NCI-H1436 (cell line): ENCODE results near the gene PDE4DIP.
"Not testable (repeated sequence)": the region's sequence is repeated elsewhere in the genome, so short reads cannot be mapped to it uniquely, and the experiment has no call there.

Experiments
- DNase-seq: peaks from one replicate; lab custom pipeline; 2025; lab: John Stamatoyannopoulos, UW

Gene PDE4DIP

DNA sequence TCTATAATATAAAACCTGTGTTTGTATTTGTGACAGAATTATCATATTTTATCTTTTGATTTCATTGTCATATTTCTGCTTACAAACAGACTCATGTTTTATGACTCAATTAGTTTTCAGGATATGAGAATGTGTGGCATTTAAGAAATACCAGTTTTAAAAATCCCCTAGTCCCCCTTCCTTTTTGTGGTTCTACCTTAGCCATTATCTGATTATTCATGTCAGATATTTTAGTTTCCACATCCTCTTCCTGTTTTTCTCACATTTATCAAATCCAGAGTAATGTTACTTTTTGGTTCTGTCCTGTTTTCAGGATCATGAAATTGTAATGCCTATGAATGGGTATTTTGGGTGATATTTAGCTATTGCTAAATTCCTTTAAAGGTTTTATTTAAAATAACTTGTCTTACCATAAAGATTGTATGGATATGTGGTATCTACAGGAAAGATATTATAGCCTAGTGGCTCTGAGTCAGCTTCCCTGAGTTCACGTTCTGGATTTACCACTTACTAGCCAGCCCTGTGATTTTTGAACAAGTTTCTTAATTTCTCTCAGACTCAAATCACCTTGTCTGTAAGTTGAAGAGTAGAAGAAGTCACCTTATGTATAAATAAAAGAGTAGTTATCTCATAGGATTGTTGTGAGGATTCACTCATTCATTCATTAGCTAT, 131.8 kb downstream of the PDE4DIP start:
- not testable (repeated sequence) for DNase-seq

DNA sequence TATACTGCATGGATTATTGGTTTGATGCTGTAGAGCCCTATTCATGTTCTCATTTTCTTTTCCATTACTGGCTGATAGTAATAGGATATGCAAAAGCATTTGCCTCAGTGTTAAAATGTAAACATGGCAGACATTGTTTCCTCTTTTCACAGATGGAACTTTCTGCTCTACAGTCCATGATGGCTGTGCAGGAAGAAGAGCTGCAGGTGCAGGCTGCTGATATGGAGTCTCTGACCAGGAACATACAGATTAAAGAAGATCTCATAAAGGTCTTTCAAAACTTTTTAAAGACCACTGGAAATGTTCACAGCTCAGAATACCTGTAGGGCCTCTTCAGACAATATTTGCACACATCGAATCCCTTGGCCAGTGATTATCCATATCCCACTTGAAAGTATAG, 133.6 kb downstream of the PDE4DIP start:
- not testable (repeated sequence) for DNase-seq

DNA sequence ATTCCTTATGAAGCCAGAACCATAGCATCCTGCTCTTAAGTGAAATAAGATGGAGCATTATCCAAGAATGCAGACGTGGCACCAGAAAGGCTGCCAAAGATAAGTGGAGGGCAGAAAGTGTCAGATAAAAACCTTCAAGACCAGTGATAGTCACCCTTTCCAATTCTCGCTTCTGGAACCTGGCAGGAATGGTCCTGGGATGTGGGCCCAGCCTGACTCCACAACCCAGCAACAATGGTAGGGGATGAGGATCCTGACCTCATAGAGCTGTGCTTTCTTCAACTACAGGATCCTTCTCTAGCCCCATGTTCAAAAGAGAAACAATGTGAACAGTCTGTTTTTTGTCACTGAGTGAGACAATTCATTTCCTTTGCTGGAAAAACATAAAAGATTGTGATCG, 145.2 kb downstream of the PDE4DIP start:
- DNase-seq: not testable (repeated sequence)

DNA sequence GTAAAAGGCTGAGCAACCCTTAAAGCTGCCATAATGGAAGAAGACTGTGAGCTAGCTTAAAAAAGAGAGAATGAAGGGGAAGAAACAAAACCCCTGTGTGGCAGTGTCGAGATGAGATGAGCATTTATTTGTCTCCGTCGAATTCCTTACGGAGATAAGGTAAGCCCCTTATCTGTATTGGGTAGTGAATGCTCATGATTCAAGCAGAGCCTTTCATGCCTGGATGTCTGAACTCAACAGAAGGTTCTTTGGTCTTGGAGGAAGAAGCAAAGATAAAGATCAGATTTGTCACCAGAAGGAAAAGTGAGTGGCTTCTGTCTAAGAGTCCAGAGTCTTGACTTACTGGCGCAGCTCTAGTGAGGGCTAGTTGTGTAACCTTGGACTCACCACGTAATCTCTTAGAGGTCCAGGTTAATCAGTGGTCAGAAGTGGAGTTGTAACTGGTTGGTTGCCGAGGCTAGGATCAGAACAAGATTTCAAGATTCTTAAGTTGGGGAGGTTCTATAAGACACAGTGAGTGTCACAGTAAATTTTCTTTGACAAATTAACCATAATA, 146.1 kb downstream of the PDE4DIP start:
- not testable (repeated sequence) for DNase-seq

DNA sequence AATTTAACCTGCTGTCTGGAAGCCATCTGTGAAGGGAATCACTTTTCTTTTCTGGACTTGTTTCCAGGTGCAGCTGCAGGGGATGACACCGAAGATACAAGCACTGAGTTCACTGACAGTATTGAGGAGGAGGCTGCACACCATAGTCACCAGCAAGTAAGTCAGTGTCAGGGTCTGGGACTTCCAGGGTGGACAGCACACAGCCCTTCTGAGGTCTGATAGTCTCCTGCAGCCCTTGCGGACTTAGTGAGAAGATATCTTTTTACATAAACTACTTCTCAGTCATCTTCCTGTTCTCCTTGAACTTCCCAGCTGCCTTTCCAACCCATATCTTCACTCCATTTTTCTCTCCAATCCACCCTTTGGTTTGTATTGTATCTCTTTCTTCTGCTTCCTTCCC, 147.6 kb downstream of the PDE4DIP start:
- DNase-seq: not testable (repeated sequence)

DNA sequence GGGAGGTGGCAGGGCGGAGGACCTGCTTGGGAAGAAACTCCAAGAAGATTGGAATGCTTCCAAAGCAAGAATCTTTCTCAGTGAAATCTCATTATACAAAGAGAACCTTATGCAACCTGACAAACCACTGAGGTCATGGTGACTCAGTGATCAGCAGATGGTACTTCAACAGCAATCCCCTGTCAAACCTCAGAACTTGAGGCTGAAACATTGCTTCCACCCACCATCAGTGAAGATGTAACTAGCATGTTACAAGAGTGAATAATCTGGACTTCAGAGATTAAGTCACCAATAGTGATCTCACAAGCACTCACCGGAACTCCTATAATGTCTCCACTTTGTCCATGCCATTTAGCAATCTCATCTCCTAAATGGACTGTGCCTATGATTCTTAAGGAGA, 148.1 kb downstream of the PDE4DIP start:
- not testable (repeated sequence) for DNase-seq

DNA sequence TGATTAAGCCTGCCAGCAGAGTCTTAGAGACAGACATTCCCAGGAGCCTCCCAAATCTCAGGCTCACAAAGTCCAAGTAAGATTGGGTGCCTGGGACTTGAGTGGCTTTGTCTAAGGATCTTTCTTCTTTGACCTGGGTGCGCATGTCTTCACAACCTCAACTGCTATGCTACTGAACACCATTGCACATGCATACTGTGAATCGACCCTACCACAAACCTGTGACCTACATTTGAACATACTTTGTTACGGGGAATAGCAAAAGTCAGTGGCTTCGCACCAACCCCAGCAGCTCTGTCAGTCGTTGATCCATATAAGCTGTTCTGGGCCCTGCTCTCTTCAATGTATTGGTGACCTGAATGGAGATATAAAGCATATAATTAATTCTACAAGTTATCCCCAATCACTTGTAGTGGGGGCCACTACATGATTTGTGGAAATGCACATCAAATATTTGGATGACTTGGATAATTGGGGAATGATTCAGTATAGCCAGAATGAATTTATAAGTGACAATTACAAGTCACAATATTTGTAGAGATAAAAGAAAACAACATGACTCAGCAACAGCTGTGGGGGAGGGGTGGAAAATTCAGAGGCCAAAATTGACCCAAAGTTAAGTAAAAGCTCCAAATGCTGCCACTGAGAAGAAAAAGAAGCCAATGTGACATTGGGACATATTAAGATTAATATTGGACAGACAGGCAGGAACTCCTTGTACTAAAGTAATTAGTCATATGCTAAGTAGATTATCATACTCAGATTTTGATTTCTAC, 152.4 kb downstream of the PDE4DIP start:
- DNase-seq: not testable (repeated sequence)

DNA sequence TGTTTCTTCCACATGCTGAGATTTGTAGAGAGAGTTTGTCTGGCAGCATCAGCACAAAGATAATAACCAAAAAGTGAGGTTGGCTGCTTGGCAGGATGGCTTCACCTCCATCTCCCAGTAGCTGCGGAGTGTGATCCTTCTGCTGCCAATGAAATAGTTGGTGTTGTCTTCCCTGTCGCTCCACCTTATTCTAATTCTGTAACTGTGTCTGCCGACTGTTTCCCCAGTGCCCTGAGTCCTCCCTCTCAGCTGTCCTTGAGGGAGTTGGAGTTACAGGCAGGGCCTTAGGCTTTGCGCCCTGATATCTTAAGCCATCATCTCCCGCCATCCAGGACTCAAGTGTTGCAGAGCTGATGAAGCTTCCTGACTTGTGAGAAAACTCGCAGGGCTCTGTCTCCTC, 153.2 kb downstream of the PDE4DIP start:
- DNase-seq: not testable (repeated sequence)

DNA sequence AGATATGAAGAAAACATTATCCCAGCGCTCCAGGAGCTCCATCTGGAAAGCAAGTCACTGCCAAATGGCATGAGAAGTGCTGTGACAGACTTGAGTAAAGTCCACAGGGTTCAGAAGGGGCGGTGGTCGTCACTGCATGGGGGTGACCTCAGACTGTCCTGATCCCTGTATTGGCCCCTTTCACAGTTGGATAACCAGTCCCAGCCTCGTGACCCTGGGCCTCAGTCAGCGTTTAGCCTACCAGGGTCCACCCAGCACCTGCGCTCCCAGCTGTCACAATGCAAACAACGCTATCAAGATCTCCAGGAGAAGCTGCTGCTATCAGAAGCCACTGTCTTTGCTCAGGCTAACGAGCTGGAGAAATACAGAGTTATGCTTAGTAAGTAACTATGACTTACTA, 158.4 kb downstream of the PDE4DIP start:
- not testable (repeated sequence) for DNase-seq

DNA sequence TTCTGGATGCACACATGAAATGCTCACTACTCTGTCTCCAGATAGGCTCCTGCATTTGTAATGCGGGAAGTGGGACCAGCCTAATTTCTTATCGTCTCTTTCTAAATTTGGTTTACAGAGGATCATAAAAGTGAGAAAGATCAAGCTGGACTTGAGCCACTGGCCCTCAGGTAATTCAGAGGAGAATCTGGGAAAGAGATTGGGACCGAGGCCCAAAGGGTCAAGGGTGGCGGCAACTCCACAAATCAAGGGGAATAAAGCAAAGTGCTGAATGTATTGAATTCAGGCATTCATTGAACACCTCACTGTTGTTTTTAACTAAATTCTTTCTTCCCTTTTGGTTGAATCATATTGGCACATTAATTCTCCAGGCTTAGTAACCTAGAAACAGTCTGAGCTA, 164.1 kb downstream of the PDE4DIP start:
- not testable (repeated sequence) for DNase-seq

DNA sequence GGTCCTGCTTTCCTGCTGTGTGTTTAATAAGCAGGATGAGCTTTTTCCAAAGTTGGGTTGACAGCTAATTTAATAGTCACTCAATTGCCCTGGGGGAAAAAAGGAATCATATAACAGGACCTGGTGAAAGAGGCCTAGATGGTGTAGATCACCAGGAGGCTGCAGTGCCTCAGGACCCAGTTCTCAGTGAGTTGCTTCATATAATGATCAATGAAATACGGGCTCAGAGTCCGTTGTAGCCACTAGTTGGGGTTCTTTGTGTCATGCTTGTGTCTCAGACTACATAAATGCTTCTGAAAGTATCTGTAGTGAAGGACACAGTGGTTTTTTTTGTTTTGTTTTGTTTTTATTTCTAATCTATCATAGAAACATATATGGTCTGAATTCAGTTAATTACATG, 164.5 kb downstream of the PDE4DIP start:
- not testable (repeated sequence) for DNase-seq

DNA sequence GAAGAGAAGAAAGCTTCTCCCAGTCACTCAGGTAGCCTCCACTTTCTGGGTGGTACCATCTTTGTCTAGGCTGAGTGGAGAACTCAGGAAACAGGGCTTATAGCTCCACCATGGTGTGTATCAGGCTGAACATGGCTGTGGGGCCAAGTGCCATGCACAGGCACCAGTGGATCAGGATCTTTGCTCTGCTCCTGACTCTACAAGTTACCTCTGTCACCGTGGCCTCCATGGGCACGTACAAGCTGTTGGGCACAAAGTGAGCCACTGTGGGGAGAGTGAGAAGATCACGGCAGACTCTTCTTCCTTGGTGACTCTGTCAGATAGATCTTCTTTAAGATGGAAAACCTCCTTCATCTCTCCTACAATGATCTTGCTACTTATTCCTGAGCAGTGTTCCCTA, 165.5 kb downstream of the PDE4DIP start:
- DNase-seq: not testable (repeated sequence)

DNA sequence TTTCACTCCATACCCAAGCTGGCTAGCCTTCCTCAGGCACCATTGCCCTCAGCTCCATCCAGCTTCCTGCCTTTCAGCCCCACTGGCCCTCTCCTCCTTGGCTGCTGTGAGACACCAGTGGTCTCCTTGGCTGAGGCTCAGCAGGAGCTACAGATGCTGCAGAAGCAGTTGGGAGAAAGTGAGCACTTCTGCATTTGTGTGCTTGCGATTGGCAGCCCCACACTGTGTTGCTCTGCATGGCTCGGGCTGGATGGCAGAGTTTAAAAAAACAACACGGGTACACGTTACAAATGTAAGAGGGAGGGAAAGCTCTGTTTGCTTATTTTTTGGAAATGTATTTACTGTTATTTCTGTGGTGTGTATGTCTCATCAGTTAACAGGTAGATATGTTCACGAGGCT, 168.4 kb downstream of the PDE4DIP start:
- DNase-seq: not testable (repeated sequence)

DNA sequence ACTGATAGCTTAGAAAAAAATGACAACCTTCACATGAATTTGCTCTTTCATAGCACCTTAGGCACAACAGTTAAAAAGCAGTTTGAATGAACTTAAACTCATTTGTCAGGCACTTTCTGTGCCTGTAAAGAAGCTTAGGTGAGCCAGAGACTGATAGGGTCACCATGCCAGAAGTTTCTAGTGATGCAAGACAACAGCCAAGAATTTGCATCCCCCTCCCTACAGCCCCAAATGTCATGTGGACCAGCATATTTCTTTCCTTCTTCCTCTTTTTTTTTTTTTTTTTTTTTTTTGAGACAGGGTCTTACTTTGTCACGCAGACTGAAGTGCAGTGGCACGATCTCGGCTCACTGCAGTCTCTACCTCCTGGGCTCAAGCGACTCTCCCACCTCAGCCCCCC, 169.3 kb downstream of the PDE4DIP start:
- not testable (repeated sequence) for DNase-seq

DNA sequence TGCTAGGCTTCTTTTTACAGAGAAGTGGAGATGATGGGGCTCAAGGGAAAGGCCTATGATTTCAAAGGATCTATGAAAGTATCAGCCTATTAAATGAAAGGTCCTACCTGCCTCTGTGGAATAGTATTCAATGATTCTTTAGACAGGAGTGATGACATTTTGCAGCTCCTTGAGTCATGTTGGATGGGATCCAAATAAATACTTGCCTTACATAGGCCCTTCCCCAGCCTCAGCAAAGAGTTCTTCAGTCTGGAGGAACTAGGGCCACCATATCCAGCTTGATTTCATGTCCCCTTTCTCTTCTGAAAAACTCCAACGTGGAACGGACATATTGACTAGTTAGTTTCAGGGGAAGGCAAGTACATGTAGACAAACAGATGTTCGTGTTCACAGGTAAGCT, 171.3 kb downstream of the PDE4DIP start:
- DNase-seq: not testable (repeated sequence)

DNA sequence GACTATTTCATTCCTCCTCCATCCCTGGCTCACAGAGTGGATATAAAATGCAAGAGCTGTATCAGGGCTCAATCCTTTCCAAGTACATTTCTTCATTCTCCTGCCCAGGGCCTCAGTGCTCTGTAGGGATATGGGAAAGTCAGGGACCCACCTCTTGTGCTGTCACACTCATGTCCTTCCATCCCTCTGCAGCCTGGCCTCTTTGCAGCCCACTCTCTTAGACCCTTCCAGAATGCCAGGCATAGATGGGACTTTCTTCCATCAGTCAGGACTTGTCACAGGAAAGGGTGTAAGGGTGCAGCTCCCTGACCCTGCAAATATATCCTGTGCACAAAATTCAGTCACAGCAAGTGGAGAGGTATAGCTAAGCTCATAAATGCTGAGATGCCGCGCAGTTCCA, 172.4 kb downstream of the PDE4DIP start:
- DNase-seq: not testable (repeated sequence)

DNA sequence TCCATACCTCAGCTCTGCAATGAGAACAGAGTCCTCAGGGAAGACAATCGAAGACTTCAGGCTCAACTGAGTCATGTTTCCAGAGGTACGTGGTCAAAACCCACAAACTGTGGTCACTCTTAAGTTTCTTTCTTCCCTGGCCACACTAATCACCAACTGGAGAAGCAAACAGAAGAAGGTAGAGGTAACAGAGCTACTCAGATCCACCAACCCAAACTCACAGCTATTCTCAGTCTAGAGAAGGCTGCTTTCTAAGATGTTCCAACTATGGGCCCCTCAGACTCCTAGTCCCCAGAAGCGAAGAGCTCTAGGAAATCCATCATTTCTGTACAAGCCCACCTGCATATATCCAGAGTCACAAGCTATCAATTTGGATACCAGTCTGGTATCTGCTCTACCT, 174.3 kb downstream of the PDE4DIP start:
- not testable (repeated sequence) for DNase-seq

DNA sequence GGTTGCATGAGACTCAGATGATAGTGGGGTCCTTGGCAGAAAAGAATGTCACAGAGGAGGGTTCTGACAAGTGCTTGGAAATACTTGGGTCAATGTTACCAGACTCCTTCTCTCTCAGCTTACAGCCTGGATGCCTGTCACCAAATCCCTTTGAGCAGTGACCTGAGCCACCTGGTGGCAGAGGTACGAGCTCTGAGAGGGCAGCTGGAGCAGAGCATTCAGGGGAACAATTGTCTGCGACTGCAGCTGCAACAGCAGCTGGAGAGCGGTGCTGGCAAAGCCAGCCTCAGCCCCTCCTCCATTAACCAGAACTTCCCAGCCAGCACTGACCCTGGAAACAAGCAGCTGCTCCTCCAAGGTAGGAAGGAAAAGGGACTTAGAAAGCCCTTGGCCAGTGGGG, 180.1 kb downstream of the PDE4DIP start:
- not testable (repeated sequence) for DNase-seq

DNA sequence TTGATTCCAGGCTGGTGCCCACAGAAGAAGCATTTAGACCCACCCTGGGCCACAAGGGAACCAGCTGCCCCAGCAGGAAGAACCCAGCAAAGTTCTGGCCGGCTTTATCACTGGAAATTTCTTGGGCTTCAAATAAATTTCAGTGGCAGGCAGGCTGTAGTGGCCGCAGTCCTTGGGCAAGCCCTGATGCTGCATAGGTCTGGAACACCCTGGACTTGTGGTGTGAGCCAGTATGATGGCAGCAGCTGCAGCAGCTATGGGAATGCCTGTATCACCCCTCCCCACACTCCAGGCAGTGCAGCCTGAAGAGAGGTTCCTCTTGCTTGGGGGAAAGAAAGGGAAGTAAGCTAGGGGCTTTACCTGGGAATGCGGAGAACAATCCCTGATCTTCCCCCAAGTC, 189.7 kb downstream of the PDE4DIP start:
- not testable (repeated sequence) for DNase-seq

DNA sequence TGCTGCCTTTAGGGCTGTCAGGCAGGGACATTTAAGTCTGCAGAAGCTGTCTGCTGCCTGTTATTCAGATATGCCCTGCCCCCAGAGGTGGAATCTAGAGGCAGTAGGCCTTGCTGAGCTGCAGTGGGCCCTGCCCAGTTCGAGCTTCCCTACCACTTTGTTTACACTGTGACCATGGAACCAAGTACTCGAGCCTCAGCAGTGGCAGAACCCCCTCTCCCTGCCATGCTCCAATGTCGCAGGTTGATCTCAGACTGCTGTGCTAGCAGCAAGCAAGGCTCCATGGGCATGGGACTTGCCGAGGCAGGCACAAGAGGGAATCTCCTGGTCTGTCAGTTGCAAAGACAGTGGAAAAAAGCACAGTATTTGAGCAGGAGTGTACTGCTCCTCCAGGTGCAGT, 198.8 kb downstream of the PDE4DIP start:
- not testable (repeated sequence) for DNase-seq

DNA sequence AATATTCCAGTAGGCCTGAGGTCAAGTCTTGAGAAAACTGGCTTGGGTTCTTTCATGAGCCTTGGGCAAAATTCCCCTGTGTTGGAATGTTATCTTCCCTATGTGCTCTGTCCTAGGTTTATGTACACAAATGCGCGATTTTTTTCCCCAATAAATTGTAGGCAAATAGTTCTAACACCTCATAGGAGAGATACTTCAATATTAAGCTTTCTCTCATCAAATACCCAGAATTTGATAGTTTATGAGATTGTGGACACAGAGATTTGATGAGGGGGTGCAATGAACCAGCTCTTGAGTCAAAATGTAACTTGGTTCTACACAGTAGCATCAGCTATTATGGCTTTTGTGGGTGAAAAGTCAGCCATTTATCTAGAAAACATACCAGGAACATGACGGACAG, 220.4 kb downstream of the PDE4DIP start:
- not testable (repeated sequence) for DNase-seq

DNA sequence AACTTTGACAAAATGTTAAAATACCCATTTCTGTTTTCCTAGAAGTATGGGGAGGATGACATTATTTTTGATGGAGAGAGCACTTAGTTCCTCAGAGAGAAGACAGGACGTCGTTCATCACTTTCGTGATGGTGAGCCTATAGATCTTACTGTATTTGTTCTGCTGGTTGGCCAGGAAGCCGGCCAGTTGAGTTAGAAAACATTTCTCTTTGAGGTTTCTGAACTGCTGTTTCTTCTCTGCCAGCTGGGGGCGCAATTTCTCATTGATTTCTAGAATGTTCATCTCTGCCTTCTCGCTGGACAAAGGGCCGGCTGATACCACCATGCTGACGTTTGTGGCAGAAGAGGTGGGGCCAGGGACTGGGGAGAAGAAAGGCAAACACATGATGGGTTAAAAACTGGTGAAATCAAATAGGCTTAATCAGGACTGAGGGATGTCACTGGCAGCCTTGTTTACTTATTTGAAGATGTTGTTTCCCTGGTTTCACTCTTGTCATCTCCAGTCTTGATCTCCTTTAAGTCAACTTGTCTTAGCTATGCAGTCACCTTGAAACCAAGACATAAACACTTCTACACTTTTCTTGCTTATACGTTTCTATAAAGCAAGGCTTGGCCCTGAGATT, 231.4 kb downstream of the PDE4DIP start:
- not testable (repeated sequence) for DNase-seq
